H1 (cell line): ENCODE results near the gene PLAC1. TPM values are rescaled to one million over a fixed set of nuclear protein-coding genes. Genes with fewer than 3 reads are reported as not detected.

Experiments used
- CTCF ChIA-PET: fragments of 300-600 bp; sonication (Branson Sonifier 250); formaldehyde crosslinking; loops from one replicate; lab custom pipeline; 2021; ENCODE audit not compliant: partially characterized antibody; lab: Charles Lee
- POLR2A ChIA-PET: fragments of 300-600 bp; sonication (Branson Sonifier 250); formaldehyde crosslinking; loops from one replicate; lab custom pipeline; 2021; ENCODE audit warnings: inconsistent platforms; ENCODE audit not compliant: partially characterized antibody; lab: Charles Lee
- DNase-seq, 2 experiments: peaks; one replicate each; pipeline versions ENCODE4 v3.0.0 to v3.0.0-alpha.2; 2010 to 2022; ENCODE audit warnings: low spot score in 2 of 2, low read depth in 1 of 2, mixed read lengths in 1 of 2
- FAIRE-seq: peaks from 2 replicates; lab custom pipeline; 2011; peaks lifted over from hg19 to GRCh38; lab: Jason Lieb, UNC
- H2AFZ ChIP-seq: 2 replicates; pipeline ENCODE4 v1.8.1; 2012; ENCODE audit warnings: low read length, inconsistent platforms
- H2AK5ac ChIP-seq: 2 replicates; pipeline ENCODE4 v1.6.1; 2013; ENCODE audit warnings: low read depth, low read length
- H2BK120ac ChIP-seq: replicated peaks from 2 replicates; pipeline ENCODE3; 2013; ENCODE audit warnings: low read depth, low read length, inconsistent platforms
- H2BK12ac ChIP-seq: 2 replicates; pipeline ENCODE4 v1.6.1; 2013; ENCODE audit warnings: low read depth, low read length
- H2BK15ac ChIP-seq: 2 replicates; pipeline ENCODE4 v1.6.1; 2013; ENCODE audit warnings: low read length
- H2BK20ac ChIP-seq: 2 replicates; pipeline ENCODE4 v1.6.1; 2013; ENCODE audit warnings: low read length
- H2BK5ac ChIP-seq: 2 replicates; pipeline ENCODE4 v1.6.1; 2013; ENCODE audit warnings: low read depth, low read length
- H3K14ac ChIP-seq: 2 replicates; pipeline ENCODE4 v1.6.1; 2013; ENCODE audit warnings: inconsistent platforms; ENCODE audit not compliant: insufficient read length
- H3K18ac ChIP-seq: 2 replicates; pipeline ENCODE4 v1.6.1; 2013; ENCODE audit warnings: low read length; ENCODE audit errors: extremely low read depth
- H3K23ac ChIP-seq: 2 replicates; pipeline ENCODE4 v1.6.1; 2013; ENCODE audit warnings: inconsistent platforms; ENCODE audit not compliant: insufficient read length
- H3K23me2 ChIP-seq: 2 replicates; pipeline ENCODE4 v1.6.1; 2013; ENCODE audit warnings: low read depth, low read length
- H3K27ac ChIP-seq: 2 replicates; pipeline ENCODE4 v1.6.1; 2011; ENCODE audit warnings: low read depth, low read length, inconsistent platforms
- H3K27me3 ChIP-seq, 4 experiments: replicated peaks in 1 of 4; 1 replicate in 1 of 4; 2 replicates in 3 of 4; pipeline versions ENCODE4 v1.6.1 to v1.8.1; 2011 to 2013; ENCODE audit warnings: low read length in 3 of 4, mild to moderate bottlenecking in 3 of 4, inconsistent platforms in 2 of 4, mixed read lengths in 2 of 4, moderate library complexity in 1 of 4; ENCODE audit not compliant: control insufficient read depth in 3 of 4, insufficient read depth in 3 of 4; ENCODE audit errors: extremely low read depth in 1 of 4
- H3K36me3 ChIP-seq, 4 experiments: 2 replicates each; pipeline versions ENCODE4 v1.6.1 to v1.8.1; 2011 to 2013; ENCODE audit warnings: mild to moderate bottlenecking in 4 of 4, low read length in 3 of 4, moderate library complexity in 2 of 4, control low read depth in 1 of 4, inconsistent platforms in 1 of 4; ENCODE audit not compliant: insufficient read depth in 4 of 4, control insufficient read depth in 2 of 4
- H3K4ac ChIP-seq: replicated peaks from 2 replicates; pipeline ENCODE3; 2013; ENCODE audit warnings: low read length, low read depth, mixed read lengths, inconsistent platforms; ENCODE audit not compliant: insufficient read length
- H3K4me1 ChIP-seq, 4 experiments: replicated peaks in 1 of 4; 1 replicate in 1 of 4; 2 replicates in 3 of 4; pipeline versions ENCODE4 v1.6.1 to v1.8.1; 2011 to 2013; ENCODE audit warnings: low read length in 3 of 4, inconsistent platforms in 2 of 4, mixed read lengths in 1 of 4; ENCODE audit not compliant: insufficient read depth in 4 of 4, control insufficient read depth in 3 of 4
- H3K4me2 ChIP-seq, 2 experiments: 2 replicates each; pipeline versions ENCODE4 v1.6.1 to v1.8.1; 2011 to 2013; ENCODE audit warnings: low read depth in 2 of 2, low read length in 2 of 2, control low read depth in 1 of 2, inconsistent platforms in 1 of 2, mild to moderate bottlenecking in 1 of 2; ENCODE audit not compliant: insufficient read depth in 1 of 2
- H3K4me3 ChIP-seq, 4 experiments: fragments of 200-600, 300-600 bp in 1 of 4; sonication (generic), shearing (Covaris generic), sonication (Bioruptor Twin) in 1 of 4; 2 replicates each; pipeline versions ENCODE4 v1.5.1 to v1.8.1; 2011 to 2016; ENCODE audit warnings: low read length in 4 of 4, low read depth in 3 of 4, control low read depth in 2 of 4, inconsistent platforms in 2 of 4, mild to moderate bottlenecking in 2 of 4, mixed read lengths in 1 of 4, moderate library complexity in 1 of 4; ENCODE audit not compliant: insufficient read depth in 2 of 4; ENCODE audit errors: extremely low read depth in 1 of 4
- H3K56ac ChIP-seq: replicated peaks from 2 replicates; pipeline ENCODE3; 2013; ENCODE audit warnings: low read depth, mild to moderate bottlenecking, mixed read lengths, low read length, inconsistent platforms; ENCODE audit not compliant: insufficient read length
- H3K79me1 ChIP-seq: 2 replicates; pipeline ENCODE4 v1.6.1; 2013; ENCODE audit warnings: low read depth, low read length, control low read depth
- H3K79me2 ChIP-seq, 2 experiments: 2 replicates each; pipeline versions ENCODE4 v1.6.1 to v1.8.1; 2012 to 2013; ENCODE audit warnings: low read length in 2 of 2, mild to moderate bottlenecking in 2 of 2, inconsistent platforms in 1 of 2; ENCODE audit not compliant: insufficient read depth in 2 of 2, control insufficient read depth in 1 of 2
- H3K9ac ChIP-seq, 4 experiments: replicated peaks in 1 of 4; 1 replicate in 1 of 4; 2 replicates in 3 of 4; pipeline versions ENCODE4 v1.6.1 to v1.8.1; 2011 to 2013; ENCODE audit warnings: low read depth in 3 of 4, low read length in 3 of 4, control low read depth in 2 of 4, mild to moderate bottlenecking in 2 of 4, moderate library complexity in 2 of 4, inconsistent platforms in 1 of 4; ENCODE audit errors: extremely low read depth in 1 of 4
- H3K9me3 ChIP-seq, 2 experiments: 2 replicates each; pipeline versions ENCODE4 v1.6.1 to v1.8.1; 2012 to 2013; ENCODE audit warnings: mild to moderate bottlenecking in 2 of 2, moderate library complexity in 2 of 2, control low read depth in 1 of 2, inconsistent platforms in 1 of 2, low read depth in 1 of 2, low read length in 1 of 2, mixed read lengths in 1 of 2; ENCODE audit not compliant: insufficient read depth in 2 of 2
- H4K20me1 ChIP-seq, 2 experiments: replicated peaks in 1 of 2; 2 replicates each; pipeline versions ENCODE3 to v1.8.1; 2011 to 2013; ENCODE audit warnings: inconsistent platforms in 2 of 2, low read length in 2 of 2, mild to moderate bottlenecking in 1 of 2; ENCODE audit not compliant: insufficient read depth in 2 of 2, control insufficient read depth in 1 of 2
- H4K5ac ChIP-seq: 2 replicates; pipeline ENCODE4 v1.6.1; 2013; ENCODE audit warnings: low read length, low read depth, mixed read lengths, inconsistent platforms; ENCODE audit not compliant: insufficient read length
- H4K8ac ChIP-seq: 2 replicates; pipeline ENCODE4 v1.8.0; 2013; ENCODE audit warnings: mild to moderate bottlenecking, moderate library complexity, low read length, inconsistent platforms; ENCODE audit not compliant: insufficient read depth; ENCODE audit errors: extremely low read depth
- H4K91ac ChIP-seq: replicated peaks from 2 replicates; pipeline ENCODE3; 2013; ENCODE audit warnings: low read length, mixed read lengths, inconsistent platforms; ENCODE audit not compliant: insufficient read length
- CBX5 ChIP-seq: fragments of 300-800, 300-1000 bp; sonication (generic); IDR thresholded peaks from 2 replicates; pipeline ENCODE4 v1.7.1; 2016; ENCODE audit warnings: antibody characterized with exemption, low read length, low read depth
- CREB1 ChIP-seq: IDR thresholded peaks from 2 replicates; pipeline ENCODE4 v1.6.1; 2012; ENCODE audit warnings: inconsistent platforms
- CTBP2 ChIP-seq: IDR thresholded peaks from 2 replicates; pipeline ENCODE4 v1.7.0; 2011; ENCODE audit warnings: borderline replicate concordance, mild to moderate bottlenecking, moderate library complexity, mixed read lengths, low read length; ENCODE audit not compliant: insufficient read depth, insufficient read length
- GABPA ChIP-seq: IDR thresholded peaks from 2 replicates; pipeline ENCODE4 v1.6.1; 2011; ENCODE audit warnings: mild to moderate bottlenecking, low read length, moderate library complexity, borderline replicate concordance; ENCODE audit not compliant: insufficient read depth
- MAX ChIP-seq: IDR thresholded peaks from 2 replicates; pipeline ENCODE4 v1.6.1; 2012; ENCODE audit warnings: inconsistent platforms
- NANOG ChIP-seq: IDR thresholded peaks from 2 replicates; pipeline ENCODE4 v1.6.1; 2011; ENCODE audit warnings: low read length, low read depth, mild to moderate bottlenecking, inconsistent platforms; ENCODE audit not compliant: insufficient read depth, poor library complexity, severe bottlenecking
- PHF8 ChIP-seq: fragments of 200-600 bp; sonication (generic); conservative IDR thresholded peaks from 2 replicates; pipeline ENCODE4 v1.7.1; 2012; ENCODE audit warnings: low read depth, mild to moderate bottlenecking, inconsistent platforms, low read length, moderate library complexity
- POLR2A ChIP-seq, 2 experiments: IDR thresholded peaks; 1 replicate in 1 of 2; 2 replicates in 1 of 2; pipeline ENCODE4 v1.6.1; 2011; ENCODE audit warnings: low read depth in 2 of 2, low read length in 2 of 2, mild to moderate bottlenecking in 2 of 2; ENCODE audit errors: control extremely low read depth in 1 of 2
- RNF2 ChIP-seq: fragments of 200-900, 300-1000 bp; sonication (generic); IDR thresholded peaks from 2 replicates; pipeline ENCODE4 v1.7.1; 2016; ENCODE audit warnings: borderline replicate concordance, low read depth, mild to moderate bottlenecking, antibody characterized with exemption, low read length; ENCODE audit not compliant: poor library complexity, severe bottlenecking; ENCODE audit errors: missing control alignments
- SP1 ChIP-seq: IDR thresholded peaks from 2 replicates; pipeline ENCODE4 v1.6.1; 2011; ENCODE audit warnings: low read depth, low read length
- SP4 ChIP-seq: IDR thresholded peaks from 2 replicates; pipeline ENCODE4 v1.6.1; 2012; ENCODE audit warnings: low read length, inconsistent platforms
- SRF ChIP-seq: IDR thresholded peaks from 2 replicates; pipeline ENCODE4 v1.6.1; 2011; ENCODE audit warnings: mild to moderate bottlenecking, low read depth, low read length, moderate library complexity
- YY1 ChIP-seq: IDR thresholded peaks from 2 replicates; pipeline ENCODE4 v1.6.1; 2011; ENCODE audit warnings: low read depth, mild to moderate bottlenecking, low read length
- ZNF274 ChIP-seq: IDR thresholded peaks from 2 replicates; pipeline ENCODE4 v1.7.0; 2012; ENCODE audit warnings: low read length, borderline replicate concordance; ENCODE audit errors: extremely low read depth
- WGBS, 2 experiments: shearing (Covaris generic) in 1 of 2; methylation state at CpG; one replicate each; pipeline versions ENCODE4 v1.1.6 to v1.1.7; 2013 to 2015; ENCODE audit warnings: low lambda C conversion rate in 2 of 2, mixed read lengths in 2 of 2, inconsistent platforms in 1 of 2, low coverage in 1 of 2, missing lambda C conversion rate in 1 of 2; ENCODE audit not compliant: insufficient replicate concordance in 2 of 2, insufficient coverage in 1 of 2, insufficient read length in 1 of 2; ENCODE audit errors: extremely low coverage in 1 of 2, missing lambda C conversion rate in 1 of 2; 5-methylcytosine and 5-hydroxymethylcytosine counted together
- polyA plus RNA-seq, 7 experiments: library from polyadenylated mRNA; depleted of rRNA in 3 of 7; stranded (reverse) in 5 of 7; unstranded in 2 of 7; fragments of >200 nt in 5 of 7; fragments of 200-250 nt in 2 of 7; gene quantifications; 1 replicate in 5 of 7; 2 replicates in 1 of 7; 4 replicates in 1 of 7; pipeline versions ENCODE4 v1.2.1 to v1.2.3, GENCODE V29; 2011 to 2013; ENCODE audit warnings: missing spikeins in 2 of 7, mixed read lengths in 2 of 7
- total RNA-seq: library from RNA; stranded (reverse); fragmentation: NEBNext Ultra II Directional; extraction: Animal tissue kit (Norgen Biotek cat#: 25700); gene quantifications from 2 replicates; pipeline ENCODE4 v1.2.1, GENCODE V29; 2021

Gene PLAC1
- total and polyA plus RNA-seq, 2 of the 8 experiments (the other 6 are each of a cell fraction or from before 2014, with no cell fraction given): 1.8 TPM; not detected in 1

DNA sequence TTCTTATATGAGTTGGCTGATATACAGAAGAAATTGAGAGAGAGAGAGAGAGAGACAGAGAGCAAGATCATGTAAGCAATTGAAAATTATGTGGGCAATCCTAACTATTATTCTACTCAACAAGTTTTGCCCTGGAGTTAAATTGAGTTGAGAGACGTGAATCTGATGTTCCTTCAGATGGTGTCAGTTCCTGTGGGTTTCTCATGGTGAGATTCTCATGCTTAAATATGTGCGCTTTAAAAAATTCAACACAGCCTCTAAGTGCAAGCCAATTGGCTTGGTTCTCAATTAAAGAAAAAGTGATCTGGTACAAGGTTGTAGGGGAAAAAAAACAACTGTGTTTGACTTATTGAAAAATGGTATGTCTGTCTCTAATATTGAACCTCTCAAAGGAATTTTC is 35.4 kb upstream of the PLAC1 start:
- WGBS, 2 experiments: 94% methylated on average over 2 of the region's 2 CpGs; no CpG with 5 or more reads in 1 of the 2 experiments
- no peaks in the 10 kb centered on the region for H3K4me1 ChIP-seq
- POLR2A ChIA-PET: no interaction called here

More for the DNA sequence above, 35.4 kb upstream of the PLAC1 start:
- FAIRE-seq (no peak), DNase-seq (no peak)
- H3K9me3 ChIP-seq: no peaks in the 10 kb centered on the region
- no peak overlapping the region for H3K27ac ChIP-seq
- no peak overlapping the region for H2BK12ac ChIP-seq
- CTCF ChIA-PET: no interaction called here
- H3K18ac ChIP-seq: no peak overlapping the region
- no peaks in the 10 kb centered on the region for H3K23me2 ChIP-seq
- H2BK120ac ChIP-seq: no peak overlapping the region
- no peak overlapping the region for H2AFZ ChIP-seq
- H3K23ac ChIP-seq: no peak overlapping the region
- H3K9ac ChIP-seq: no peak overlapping the region
- H4K8ac ChIP-seq: no peak overlapping the region
- no peaks in the 10 kb centered on the region for H4K20me1 ChIP-seq
- H3K36me3 ChIP-seq: no peaks in the 10 kb centered on the region
- H3K4me3 ChIP-seq: no peak overlapping the region
- no peaks in the 10 kb centered on the region for H3K79me1 ChIP-seq
- no peak overlapping the region for H4K5ac ChIP-seq
- H3K56ac ChIP-seq: no peak overlapping the region
- no peak overlapping the region for H3K14ac ChIP-seq
- no peak overlapping the region for H2BK15ac ChIP-seq
- no peak overlapping the region for H2BK5ac ChIP-seq
- no peaks in the 10 kb centered on the region for H3K27me3 ChIP-seq
- TF ChIP-seq NANOG (no peak), MAX (no peak), POLR2A (IDR thresholded peaks at IDR 0.05; ENCODE audit: control extremely low read depth in 1 of 2, low read depth in 2 of 2, low read length in 2 of 2) (no peak), SP4 (no peak), SRF (no peak), YY1 (no peak), CREB1 (no peak), CBX5 (no peak), PHF8 (no peak), RNF2 (no peak), ZNF274 (no peak), GABPA (no peak), SP1 (no peak), CTBP2 (no peak)
- no peak overlapping the region for H2BK20ac ChIP-seq
- H4K91ac ChIP-seq: no peak overlapping the region
- no peak overlapping the region for H3K4ac ChIP-seq
- H3K4me2 ChIP-seq: no peak overlapping the region
- H3K79me2 ChIP-seq: no peaks in the 10 kb centered on the region
- H2AK5ac ChIP-seq: no peak overlapping the region
